Measurements from ENCODE around the gene TTC3.

TTC3 gene

GRCh38 chr21:37183749-37184148 is 110.7 kb downstream of the TTC3 start:
- no peak overlapping the region for H3K4me3 ChIP-seq (ENCODE audit: control insufficient read depth, low read depth, low read length)
- no peak for TF ChIP-seq CTCF (IDR thresholded peaks at IDR 0.05; ENCODE audit: control insufficient read depth, insufficient read depth, low read depth, low read length, missing control alignments)
- DNase-seq (ENCODE audit: low read depth), result no peak

DNA sequence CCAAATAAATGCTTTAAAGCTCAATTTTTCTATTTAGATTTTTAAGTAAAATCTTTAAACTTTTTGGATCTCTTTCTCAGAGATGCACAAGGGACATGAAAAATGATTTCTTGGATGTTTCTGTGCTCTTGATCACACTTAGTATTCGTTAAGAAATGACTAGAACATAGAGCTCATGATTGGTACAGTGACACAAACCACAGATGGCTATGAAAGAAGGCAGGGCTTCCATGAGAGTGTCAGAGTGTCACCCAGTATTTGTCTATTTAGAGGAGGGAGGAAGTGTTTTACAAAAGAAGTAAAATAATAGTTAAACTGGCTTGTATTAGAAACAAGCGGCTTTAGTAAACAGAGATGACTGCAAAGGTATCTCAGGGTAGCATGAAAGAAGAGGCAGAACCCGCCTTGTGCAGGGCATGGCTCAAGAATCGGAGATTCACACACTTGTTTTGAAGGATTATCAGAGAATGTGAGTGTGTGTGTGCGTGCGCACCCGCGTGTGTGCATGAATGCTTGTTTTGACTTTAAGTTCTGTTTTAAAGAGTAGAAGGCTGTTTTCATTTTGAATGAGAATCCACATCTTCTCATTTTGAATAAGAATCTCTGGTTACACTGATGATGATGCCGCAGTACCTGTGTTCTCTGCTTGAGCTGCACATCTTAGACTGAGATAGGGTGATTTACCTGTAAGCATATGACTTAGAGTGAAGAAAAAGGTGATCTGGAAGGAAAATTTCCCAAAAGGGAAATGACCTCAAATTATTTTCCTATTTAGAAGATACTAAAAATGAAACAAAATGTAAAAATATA is 111.9 kb downstream of the TTC3 start:
- TF ChIP-seq CTCF (IDR thresholded peaks at IDR 0.05; ENCODE audit: control insufficient read depth, insufficient read depth, low read depth, low read length, missing control alignments), result no peak
- DNase-seq (ENCODE audit: low read depth), result no peak
- H3K4me3 ChIP-seq (ENCODE audit: control insufficient read depth, low read depth, low read length), result no peak overlapping the region

DNA sequence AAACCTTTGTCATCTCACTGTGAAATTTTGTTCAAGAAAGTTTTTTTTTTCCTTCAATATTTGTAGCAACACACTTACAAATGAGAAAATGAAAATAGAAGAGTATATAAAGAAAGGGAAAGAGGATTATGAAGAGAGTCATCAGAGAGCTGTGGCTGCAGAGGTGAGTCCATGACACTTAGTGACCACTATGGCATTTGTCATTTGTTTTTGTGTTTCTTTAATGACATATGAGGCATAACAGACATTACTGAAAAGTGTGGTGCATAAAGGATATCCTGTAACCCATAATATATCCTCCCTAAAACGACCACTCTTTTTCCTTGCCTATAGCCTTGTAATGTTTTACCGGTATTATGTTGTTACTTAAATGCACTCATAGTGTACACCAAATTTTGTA is 113.9 kb downstream of the TTC3 start:
- TF ChIP-seq CTCF (IDR thresholded peaks at IDR 0.05; ENCODE audit: control insufficient read depth, insufficient read depth, low read depth, low read length, missing control alignments), result no peak
- no peak for DNase-seq (ENCODE audit: low read depth)

GRCh38 chr21:37188825-37189224 is 115.8 kb downstream of the TTC3 start:
- no peak for DNase-seq (ENCODE audit: low read depth)
- no peak for TF ChIP-seq CTCF (IDR thresholded peaks at IDR 0.05; ENCODE audit: control insufficient read depth, insufficient read depth, low read depth, low read length, missing control alignments)
- H3K4me3 ChIP-seq (ENCODE audit: control insufficient read depth, low read depth, low read length), result no peak overlapping the region

More for the DNA sequence above, 113.9 kb downstream of the TTC3 start:
- no peak overlapping the region for H3K4me3 ChIP-seq (ENCODE audit: control insufficient read depth, low read depth, low read length)

GRCh38 chr21:37192019-37192418 is 119.0 kb downstream of the TTC3 start:
- no peak overlapping the region for H3K4me3 ChIP-seq (ENCODE audit: control insufficient read depth, low read depth, low read length)
- TF ChIP-seq CTCF (IDR thresholded peaks at IDR 0.05; ENCODE audit: control insufficient read depth, insufficient read depth, low read depth, low read length, missing control alignments), result no peak
- no peak for DNase-seq (ENCODE audit: low read depth)

DNA sequence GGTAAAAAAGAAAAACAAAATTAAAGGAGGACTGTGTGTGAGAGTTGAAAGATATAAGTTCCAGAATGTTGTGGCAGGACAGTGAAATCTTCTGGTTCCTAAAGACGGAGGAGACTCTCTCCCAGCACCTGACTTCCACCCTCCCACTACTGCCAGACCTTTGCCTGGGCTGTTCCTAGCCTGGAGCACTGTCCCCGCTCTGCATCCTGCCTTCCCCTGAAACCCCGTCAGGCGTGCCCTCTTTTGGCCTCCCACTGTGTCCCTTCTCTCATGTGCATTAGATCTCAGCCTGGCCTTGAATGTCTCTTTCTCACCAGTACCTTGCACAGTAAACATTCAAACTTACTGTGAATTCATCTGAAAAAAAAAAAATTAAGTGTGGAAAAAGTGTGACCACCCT is 120.0 kb downstream of the TTC3 start:
- DNase-seq (ENCODE audit: low read depth), result no peak
- TF ChIP-seq CTCF (IDR thresholded peaks at IDR 0.05; ENCODE audit: control insufficient read depth, insufficient read depth, low read depth, low read length, missing control alignments), result no peak

More for the DNA sequence above, 120.0 kb downstream of the TTC3 start:
- no peak overlapping the region for H3K4me3 ChIP-seq (ENCODE audit: control insufficient read depth, low read depth, low read length)
